GM21360 (cell line): ENCODE results near the gene PLPPR2.
"Not testable (repeated sequence)": the region's sequence is repeated elsewhere in the genome, so short reads cannot be mapped to it uniquely, and the experiment has no call there.

ENCODE experiments used
- ATAC-seq: cut with Tn5 transposase; IDR thresholded peaks from one replicate; pipeline ENCODE4 v1.9.1; 2021; ENCODE audit warnings: mild to moderate bottlenecking, moderate library complexity; ENCODE audit not compliant: unreplicated experiment

PLPPR2 gene

DNA sequence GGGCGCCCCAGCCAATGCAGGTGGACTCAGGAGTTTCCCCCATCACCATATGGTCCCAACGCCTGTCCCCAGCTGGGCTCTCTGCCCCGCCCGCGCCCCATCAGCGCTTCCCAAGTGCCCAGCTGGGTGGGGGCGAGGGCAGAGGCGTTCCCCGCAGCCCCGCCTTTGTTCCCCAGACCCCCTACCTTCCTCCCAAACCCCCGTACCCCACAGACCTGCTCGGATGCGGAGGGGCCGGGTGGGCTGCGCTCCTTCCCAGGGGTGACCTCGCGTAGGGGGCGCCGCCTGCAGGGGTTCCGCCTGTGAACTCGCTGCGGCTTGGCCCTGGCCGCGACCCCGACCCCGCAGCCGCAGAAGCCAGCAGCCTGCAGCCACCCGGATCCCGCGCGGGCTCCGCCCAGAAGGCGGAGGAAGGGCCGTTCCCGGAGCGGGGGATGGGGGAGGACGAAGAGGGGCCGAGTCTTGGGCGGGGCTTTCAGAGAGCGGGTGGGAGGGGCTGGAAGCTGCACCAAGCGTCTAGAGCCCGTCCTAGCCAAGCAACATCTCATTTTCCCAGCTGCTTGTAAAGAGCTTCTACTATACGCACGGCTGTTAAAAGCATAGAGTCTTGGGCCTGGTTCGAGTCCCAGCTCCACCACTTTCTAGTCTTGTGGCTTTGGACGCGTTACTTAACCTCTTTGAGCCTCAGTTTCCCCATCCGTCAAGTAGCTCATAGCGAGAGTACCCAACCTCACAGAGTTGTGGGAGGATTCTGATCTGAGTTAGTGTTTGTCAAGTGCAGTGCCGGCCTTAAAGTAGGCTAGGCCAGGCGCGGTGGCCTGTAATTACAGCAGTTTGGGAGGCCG is 15.8 kb upstream of the PLPPR2 start, which contains the start of gene RAB3D:
Gene RAB3D (minus strand): TSS at position 404 of the 845 bp plus-strand sequence. CDS start 2,258 bp downstream, outside the sequence.
- ATAC-seq = no peak

DNA sequence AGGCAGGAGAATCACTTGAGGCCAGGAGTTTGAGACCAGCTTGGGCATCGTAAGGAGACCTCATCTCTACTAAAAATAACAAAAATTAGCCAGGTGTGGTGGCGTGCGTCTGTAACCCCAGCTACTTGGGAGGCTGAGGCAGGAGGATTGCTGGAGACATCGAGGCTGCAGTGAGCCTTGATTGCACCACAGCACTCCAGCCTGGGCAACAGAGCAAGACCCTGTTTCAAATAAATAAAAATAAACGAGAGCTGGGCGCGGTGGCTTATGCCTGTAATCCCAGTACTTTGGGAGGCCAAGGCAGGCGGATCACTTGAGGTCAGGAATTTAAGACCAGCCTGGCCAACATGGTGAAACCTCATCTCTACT is 15.1 kb upstream of the PLPPR2 start:
- ATAC-seq = not testable (repeated sequence)

DNA sequence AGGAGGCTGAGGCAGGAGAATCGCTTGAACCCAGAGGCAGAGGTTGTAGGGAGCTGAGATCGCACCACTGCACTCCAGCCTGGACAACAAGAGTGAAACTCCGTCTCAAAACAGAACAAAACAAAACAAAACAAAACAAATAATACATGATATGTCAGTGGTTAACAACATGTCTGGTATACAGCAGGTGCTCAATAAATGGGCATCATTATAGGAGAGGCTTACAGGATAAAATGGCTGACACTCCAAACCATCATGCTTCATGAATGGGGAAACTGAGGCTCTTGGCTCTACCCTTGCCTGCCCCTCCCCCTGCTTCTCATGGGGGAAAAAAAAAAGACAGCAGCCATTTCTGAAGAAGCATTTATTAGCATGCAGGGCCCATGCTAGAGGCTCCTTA is 12.8 kb upstream of the PLPPR2 start:
- ATAC-seq = no peak

DNA sequence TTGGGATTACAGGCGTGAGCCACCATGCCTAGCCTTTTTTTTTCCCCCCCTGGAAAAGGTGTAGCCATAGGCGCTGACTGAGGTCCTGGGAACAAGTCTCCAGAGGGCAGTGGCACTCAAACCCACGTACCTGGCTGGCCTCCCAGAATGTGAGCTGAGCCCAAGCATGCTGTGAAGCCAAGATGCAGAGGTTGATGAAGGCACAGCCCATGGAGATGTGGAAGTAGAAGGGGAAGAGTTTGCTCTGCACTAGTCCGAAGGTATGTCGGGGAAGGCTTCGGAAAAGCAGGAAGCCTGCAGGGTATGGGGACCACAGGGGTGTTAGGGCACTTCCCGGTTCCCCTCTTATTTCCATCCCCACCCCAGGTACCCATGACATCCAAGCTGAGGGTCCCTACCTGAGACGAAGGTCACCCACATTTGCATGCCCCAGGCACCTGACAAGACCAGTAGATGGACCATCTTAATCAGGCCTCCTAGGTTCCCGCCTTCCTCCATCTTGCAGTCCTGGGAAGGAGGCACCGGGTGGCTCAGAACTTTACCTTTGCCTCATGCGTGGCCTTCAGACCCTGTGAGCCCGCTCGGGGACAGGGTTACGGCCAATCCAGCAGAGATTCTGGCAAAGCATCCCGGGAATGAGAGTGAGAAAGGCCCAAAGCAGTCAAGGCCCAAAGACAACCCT is 10.0 kb upstream of the PLPPR2 start:
- ATAC-seq = no peak

DNA sequence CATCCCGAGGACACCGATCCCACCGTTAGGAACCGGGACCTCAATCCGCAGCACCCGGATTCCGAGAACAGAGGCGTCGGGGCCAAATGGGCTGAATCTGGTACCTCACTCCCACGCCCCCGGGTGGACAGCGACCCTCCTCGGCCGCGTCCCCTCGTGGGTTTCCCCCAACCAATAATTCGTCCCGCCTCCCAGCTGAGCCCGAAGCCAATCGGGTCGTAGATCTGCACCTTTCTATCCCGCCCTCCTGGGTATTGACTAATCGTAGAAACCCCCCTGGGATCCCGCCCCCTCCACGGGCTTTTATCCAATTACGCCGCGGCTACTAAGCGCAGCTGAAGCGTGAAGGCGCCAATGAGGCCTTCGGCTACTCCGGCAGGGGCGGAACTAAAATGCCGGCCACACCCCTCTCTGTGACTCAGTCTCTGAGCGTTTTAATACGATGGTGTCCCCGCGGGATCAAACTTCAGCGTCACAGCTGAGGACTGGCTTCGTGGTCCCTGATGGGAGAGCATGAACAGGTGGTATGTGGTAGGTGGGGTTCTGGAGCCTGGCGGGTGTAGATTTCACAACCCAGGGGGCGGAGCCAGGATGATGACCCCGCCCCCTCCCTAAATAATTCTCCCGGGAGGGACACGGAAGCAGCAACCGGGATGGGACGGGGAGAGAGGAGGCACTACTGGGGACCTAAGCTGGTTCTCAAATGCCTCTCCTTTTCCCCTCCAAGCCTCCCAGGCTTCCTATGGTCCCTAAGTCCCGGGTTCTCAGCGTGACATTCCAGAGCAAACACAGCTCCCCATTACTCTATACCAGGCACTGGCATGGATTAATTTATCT is 8.9 kb upstream of the PLPPR2 start, which contains the start of the genes CCDC159 and TMEM205:
Gene CCDC159 (plus strand): TSS at position 416 of the 837 bp plus-strand sequence. CDS start 88 bp downstream, at position 504.
Gene TMEM205 (minus strand): TSS at position 165 of the 837 bp plus-strand sequence. CDS start 649 bp downstream, outside the sequence.
- ATAC-seq = peak; percentile 84

DNA sequence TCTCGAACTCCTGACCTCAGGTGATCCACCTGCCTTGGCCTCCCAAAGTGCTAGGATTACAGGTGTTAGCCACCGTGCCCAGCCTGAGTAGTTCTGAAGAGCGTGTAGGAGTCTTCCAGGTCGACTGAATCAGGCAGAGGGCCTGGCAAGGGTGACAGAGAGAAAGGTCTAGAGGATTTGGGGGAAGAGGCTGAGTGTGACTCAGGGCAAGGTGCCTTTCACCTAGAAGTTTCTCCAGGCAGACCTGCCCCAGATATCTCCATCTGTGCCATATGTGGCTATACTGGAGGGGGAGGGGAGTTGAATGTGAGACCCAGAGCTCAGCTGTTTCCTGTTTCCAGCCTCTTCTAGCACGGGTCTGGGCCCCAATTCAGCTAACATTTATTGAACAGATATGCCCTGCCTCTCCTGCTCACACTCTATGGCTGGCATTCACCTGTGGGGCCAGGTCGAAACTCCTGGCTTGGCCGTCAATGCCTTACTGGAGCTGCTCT is 7.6 kb upstream of the PLPPR2 start:
- ATAC-seq = no peak

DNA sequence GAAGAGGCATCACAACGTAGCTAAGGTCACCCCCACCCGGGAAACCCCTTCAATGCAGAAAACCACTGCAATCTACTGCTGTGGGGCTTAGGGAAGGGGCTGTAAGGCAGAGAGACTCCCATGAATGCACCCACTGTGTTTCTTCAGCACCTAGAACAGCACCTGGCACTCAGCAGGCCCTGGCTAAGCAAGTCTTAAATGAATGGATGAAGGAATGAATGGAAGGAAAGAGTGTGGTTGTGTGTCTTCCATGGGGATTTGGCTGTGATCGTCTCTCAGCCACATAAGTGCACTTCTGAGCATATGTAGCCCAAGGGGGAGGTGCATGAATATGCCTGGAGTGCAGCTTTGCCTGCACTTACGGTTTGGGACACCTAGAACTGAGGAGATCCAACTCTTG is 6.1 kb upstream of the PLPPR2 start:
- ATAC-seq = no peak

DNA sequence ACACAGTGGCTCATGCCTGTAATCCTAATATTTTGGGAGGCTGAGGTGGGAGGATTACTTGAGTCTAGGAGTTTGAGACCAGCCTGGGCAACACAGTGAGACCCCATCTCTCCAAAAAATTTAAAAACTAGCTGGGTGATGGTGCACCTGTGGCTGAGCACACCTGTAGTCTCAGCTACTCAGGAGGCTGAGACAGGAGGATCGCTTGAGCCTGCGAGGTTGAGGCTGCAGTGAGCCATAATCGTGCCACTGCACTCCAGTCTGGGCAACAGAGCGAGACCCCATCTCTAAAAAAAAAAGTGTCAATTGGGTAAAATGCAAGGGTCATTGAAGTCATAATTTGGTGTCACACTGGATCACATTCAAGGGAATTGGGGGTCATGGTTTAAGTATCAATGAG is 1.1 kb upstream of the PLPPR2 start:
- ATAC-seq = not testable (repeated sequence)

DNA sequence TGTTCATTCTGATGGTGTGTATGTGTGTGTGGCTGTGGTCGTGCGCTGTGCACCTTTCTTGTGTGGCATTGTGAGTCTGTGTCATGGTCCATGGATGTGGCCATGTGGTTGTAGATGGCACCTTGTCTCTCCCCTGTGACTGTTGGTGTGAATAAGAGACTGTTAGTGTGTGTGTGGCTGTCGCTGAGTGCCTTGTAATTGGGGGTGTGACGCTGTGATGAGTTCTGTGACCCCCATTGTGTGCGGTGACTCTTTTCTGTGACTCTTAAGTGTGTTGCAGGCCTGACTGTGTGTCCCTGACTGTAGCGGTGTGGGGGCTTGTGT is 804 bp downstream of the PLPPR2 start:
- ATAC-seq = no peak

DNA sequence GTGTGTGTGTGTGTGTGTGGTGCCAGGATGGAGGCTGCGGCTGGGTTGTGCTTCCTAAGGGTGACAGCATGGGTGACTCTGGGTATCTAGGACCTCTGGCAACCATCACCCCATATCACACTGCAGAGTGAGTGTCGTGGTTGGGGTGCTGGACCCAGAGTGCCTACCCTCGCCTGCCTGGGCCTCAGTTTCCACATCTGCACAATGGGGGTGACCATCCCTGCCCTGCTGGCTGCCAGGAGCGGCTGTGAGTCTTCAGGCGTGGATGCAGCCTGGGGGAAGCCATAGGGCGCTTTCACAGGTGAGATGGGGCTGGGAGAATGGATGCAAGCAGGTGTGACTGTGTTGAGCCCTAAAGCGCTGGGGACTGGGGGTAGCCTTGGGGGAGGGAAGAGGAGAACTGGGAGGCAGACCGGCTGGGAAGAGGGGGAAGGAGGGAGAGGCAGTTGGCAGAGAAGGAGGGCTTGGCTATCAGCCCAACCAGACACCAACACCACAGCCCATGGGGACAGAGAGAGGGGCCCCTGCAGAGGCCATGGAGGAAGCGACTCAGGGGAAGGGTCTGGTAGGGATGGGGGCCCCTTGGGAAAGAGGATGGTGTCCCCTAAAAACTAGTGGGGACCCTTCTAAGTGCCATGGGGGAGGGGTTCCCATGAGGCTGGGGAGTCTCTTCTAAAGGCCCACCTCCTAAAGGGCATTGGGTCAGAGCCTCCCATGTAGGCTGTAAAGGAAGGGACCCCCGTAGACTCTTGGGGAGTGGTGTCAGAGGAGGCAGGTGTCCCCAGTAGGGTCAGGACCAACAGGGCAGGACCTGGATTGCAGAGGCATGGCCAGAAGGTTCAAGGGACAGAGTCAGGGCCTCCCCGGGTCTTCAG is 1.7 kb downstream of the PLPPR2 start:
- no peak for ATAC-seq

DNA sequence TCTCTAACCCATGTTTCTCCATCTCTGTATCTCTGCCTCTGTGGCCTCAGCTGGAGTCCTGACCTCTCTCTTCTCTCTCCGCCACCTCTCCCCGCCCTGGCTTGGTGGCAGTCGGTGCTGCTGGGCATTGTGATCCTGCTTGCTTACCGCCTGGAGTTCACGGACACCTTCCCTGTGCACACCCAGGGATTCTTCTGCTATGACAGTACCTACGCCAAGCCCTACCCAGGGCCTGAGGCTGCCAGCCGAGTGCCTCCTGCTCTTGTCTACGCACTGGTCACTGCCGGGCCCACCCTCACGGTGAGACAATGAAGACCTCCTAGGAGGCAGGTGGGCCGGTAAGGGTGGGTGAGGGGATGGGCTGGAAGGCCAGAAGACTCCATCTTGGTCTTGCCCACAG is 4.2 kb downstream of the PLPPR2 start:
- ATAC-seq = no peak

DNA sequence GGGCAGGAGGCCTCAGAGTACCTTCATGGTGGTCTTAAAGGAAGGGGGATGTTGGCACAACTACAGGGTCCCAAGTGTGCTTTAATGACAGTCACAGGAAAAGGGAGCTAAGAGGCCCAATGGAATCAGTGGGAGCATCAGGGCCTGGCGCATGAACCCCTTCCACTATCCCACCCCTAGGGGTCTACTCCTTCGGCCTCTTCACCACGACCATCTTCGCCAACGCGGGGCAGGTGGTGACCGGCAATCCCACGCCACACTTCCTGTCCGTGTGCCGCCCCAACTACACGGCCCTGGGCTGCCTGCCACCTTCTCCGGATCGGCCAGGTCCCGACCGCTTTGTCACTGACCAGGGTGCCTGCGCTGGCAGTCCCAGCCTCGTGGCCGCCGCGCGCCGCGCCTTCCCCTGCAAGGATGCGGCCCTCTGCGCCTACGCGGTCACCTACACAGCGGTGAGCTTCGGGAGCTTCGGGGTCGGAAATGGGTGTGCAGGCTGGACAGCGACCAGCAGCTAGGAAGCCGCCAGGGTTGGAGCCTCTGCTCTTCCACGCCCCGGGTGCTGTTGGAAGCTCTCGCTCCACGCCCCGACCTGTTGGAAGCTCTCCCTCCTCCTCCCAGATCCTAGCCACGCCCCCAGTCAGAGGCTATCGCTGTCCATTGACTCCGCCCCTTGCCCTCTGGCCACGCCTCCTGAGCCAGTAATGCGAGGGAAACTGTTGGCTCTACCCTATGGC is 6.0 kb downstream of the PLPPR2 start:
- ATAC-seq = no peak

DNA sequence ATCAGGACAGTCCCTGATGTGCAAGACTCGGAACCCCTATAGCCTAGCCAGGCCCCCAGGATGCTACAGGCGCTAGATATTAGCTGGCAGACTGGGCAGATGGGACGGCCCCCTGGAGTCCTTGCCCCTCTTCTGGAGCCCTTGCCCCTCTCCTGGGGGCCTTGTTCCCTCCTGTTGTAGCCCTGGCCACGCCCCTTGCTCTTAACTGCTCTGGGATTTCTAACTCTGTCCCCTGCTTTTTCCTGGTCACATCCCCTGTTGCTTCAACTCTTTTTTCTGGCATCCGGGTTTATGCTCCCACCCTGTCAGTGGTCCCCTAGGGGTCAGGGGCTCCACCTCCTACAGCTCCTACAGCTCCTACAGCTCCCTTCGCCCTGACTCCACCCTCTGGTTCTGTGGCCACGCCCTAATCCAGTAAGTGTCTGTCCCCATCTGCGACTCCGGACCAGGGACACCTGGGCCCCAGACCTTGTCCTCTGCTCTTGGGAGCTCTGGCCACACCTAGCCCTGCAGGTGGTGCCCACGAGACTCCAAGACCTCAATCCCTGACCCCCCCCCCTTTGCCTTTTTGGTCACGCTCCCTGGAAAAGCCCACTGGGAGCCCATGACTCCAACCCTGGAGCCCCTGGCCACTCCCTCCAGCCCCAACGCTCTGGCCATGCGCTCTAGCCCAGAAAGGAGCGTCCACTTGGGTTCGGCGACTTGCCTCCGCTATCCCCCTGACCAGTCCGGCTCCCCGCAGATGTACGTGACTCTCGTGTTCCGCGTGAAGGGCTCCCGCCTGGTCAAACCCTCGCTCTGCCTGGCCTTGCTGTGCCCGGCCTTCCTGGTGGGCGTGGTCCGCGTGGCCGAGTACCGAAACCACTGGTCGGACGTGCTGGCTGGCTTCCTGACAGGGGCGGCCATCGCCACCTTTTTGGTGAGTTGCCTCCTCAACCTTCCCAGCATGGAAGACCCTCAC is 6.8 kb downstream of the PLPPR2 start:
- no peak for ATAC-seq

DNA sequence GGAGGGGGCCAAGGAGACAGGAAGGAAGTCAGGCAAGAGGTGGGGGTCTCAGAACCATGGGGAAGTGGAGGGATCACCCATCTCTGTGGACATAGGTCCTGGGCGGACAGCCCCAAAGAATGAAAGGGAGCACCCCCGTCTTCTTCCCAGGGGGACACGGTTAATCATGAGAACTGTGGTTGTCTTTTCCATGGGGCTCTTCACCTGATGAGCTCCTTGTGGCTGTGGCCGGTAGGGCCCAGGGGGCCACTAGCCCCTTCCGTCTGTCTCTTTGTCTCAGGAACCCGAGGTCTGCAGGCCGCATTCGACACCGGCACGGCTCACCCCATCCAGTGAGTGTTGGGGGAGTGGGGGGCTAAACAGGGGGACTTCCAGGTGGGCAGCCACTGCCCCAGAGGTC is 8.6 kb downstream of the PLPPR2 start:
- ATAC-seq = no peak

DNA sequence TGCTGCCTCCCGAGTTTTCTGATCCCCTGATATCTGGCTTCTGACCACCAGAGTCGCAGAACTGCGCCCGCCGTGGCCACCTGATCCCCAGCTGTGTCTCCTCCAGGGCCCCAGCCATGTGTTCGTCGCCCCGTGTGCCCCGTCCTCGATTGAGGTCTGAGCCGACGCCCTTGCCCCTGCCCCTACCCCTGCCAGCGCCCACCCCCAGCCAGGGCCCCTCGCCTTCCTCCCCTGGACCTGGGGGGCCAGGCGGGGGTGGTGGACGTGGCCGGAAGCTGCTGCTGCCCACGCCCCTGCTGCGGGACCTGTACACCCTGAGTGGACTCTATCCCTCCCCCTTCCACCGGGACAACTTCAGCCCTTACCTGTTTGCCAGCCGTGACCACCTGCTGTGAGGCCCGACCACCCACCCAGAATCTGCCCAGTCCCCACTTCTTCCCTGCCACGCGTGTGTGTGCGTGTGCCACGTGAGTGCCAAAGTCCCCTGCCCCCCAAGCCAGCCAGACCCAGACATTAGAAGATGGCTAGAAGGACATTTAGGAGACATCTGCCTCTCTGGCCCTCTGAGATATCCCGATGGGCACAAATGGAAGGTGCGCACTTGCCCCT is 9.2 kb downstream of the PLPPR2 start:
- ATAC-seq = no peak

DNA sequence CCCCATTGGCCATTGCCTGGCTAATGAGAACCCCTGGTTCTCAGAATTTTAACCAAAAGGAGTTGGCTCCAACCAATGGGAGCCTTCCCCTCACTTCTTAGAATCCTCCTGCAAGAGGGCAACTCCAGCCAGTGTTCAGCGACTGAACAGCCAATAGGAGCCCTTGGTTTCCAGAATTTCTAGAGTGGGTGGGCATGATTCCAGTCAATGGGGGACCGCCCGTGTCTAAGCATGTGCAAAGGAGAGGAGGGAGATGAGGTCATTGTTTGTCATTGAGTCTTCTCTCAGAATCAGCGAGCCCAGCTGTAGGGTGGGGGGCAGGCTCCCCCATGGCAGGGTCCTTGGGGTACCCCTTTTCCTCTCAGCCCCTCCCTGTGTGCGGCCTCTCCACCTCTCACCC is 9.7 kb downstream of the PLPPR2 start:
- ATAC-seq = no peak

DNA sequence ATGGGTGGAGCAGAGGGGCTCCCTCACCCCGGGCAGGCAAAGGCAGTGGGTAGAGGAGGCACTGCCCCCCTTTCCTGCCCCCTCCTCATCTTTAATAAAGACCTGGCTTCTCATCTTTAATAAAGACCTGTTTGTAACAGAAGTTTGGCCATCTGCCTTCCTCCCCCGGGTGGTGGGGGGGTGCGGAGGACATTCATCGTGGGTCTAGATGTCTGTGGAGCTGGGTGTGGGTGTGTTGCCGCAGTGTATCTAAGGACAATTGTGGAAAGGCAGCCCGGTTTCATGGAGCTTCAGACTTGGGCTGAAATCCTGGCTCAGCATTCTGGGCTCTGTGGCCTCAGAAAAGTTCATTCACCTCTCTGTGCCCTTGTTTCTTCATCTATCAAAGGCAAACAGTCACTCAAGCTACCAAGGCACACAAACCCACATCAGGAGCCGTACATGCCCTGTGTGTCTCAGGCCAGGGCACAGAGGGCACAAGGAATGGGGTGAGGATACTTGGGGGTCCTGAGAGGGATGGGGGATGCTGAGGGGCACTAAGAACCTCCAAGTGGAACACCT is 10.4 kb downstream of the PLPPR2 start:
- ATAC-seq = no peak

DNA sequence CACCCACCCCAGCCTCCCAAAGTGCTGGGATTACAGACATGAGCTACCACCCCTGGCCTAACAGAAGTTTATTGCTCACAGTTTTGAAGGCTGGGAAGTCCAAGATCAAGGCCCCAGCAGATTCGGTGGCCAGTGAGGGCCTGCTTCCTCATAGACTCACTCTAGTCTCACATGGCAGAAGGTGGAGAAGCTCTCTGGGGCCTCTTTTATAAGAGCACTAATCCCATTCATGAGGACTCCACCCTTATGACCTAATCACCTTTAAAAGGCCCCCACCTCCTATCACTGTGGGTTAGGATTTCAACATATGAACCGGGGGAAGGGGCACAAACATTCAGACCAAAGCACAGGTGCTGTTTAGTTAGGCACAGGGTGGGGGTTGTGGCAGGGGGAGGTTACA is 12.3 kb downstream of the PLPPR2 start:
- ATAC-seq = no peak
